ENCODE data around the gene C19orf85. TPM values are rescaled to one million over a fixed set of nuclear protein-coding genes. Genes with fewer than 3 reads are reported as not detected.
A peak's percentile ranks its signal among the peaks of the same experiment; 100 is the strongest.

The C19orf85 gene
- total RNA-seq, 2 donors from 2014 or later, result not detected

DNA sequence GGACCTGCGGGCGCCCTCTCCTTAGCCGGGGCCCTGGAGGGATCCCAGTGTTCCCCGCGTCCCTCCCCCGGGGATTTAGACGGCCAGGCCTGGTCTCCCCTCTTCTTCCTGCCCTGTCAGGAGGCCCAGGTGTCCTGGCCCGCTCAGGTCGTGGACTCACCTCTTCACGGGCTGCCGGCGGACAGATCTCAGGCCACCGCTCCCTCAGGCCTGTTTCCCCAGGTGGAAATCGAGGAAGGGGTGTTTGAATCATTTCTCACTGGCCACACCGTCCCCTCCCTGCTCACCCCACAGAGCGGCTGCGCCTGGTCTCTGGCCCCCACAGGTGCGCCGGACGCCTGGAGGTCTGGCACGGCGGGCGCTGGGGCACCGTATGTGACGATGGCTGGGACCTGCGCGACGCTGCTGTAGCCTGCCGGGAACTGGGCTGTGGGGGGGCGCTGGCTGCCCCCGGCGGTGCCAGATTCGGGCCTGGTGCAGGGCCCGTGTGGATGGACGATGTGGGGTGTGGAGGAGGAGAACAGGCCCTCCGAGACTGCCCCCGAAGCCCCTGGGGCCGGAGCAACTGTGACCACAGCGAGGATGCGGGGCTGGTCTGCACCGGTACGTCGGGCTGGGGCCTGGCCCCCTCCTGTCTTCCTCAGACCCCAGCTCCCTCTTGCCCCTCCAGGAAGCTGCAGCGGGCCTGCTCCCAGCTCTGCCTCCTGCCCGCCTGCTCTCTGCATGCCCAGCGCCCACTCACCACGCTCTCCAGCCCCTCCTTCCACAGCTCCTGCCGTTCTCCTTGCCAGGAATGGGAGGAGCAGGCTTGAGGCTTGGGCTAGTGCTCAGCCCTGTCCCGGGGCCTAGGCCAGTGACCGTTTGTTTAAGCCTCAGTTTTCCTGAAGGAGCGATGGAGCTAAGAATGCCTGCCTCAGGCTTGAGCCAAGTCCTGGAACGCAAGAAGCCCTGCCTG is 26.2 kb upstream of the C19orf85 start:
- intact Hi-C loops (cut with DNase I, micrococcal nuclease), result no loop called here
- ATAC-seq, result no peak

DNA sequence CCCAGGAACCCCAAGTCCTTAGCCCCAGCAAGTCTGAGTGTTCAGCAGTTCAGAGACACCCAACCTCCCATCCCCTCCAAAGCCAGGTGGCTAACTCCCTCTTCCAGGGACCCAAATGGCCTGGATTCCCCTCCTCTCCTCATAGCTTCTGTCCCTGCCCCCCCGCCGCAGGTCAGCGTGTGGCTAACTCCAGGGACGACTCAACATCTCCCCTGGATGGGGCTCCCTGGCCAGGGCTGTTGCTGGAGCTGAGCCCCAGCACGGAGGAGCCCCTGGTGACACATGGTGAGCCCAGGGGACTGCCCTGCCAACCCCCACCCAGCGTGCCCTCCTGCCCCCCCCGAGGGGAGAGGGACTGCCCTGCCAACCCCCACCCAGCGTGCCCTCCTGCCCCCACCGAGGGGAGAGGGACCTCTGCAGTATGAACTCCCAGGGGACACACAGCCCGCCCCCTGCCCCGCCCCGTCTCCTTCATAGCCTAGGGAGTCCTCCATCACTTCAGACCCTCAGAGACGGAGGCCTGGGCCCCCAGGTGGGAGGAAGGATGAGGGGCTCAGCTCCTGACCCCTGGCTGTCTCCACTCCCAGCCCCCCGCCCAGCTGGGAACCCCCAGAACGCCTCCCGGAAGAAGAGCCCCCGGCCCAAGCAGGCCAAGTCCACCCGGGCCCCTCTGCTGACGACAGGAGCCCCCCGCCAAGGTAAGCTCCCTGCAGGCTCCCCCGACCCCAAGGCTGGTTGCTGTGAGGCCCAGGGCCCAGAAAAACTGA is 25.3 kb upstream of the C19orf85 start:
- peak in 1 of 2 donors; percentile 24 for DNase-seq
- intact Hi-C loops (cut with DNase I, micrococcal nuclease), result no loop called here
- ATAC-seq, result no peak

More for the DNA sequence above, 26.2 kb upstream of the C19orf85 start:
- DNase-seq, result no peak

DNA sequence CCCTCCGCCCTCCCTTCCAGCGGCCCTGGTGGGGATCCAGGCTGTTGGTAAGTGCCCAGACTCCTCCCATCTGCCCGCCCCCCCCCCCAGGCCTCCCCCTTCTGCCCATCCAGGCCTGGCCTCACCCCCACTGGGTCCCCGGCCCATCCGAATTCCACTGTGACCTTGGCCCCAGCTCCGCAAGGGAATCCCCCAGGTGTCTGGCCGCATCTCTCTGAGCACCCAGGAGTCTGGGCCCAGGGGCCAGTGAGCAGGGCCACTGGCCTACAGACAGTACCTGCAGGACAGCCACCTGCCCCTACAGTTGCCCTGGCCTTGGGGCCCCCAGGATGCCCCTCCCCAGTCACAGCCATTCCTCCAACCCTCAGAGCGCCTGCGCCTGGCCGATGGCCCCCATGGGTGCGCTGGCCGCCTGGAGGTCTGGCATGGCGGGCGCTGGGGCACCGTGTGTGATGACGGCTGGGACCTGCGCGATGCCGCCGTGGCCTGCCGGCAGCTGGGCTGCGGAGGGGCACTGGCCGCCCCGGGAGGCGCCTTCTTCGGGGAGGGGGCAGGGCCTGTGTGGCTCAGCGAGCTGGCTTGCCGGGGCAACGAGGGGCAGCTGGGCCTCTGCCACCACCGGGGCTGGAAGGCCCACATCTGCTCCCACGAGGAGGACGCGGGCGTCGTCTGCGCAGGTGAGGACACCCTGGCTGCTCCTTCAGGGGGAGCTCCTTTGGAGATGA is 24.6 kb upstream of the C19orf85 start:
- intact Hi-C loops (cut with DNase I, micrococcal nuclease), result no loop called here
- no peak for ATAC-seq
- DNase-seq, result peak in 1 of 2 donors; percentile 30

DNA sequence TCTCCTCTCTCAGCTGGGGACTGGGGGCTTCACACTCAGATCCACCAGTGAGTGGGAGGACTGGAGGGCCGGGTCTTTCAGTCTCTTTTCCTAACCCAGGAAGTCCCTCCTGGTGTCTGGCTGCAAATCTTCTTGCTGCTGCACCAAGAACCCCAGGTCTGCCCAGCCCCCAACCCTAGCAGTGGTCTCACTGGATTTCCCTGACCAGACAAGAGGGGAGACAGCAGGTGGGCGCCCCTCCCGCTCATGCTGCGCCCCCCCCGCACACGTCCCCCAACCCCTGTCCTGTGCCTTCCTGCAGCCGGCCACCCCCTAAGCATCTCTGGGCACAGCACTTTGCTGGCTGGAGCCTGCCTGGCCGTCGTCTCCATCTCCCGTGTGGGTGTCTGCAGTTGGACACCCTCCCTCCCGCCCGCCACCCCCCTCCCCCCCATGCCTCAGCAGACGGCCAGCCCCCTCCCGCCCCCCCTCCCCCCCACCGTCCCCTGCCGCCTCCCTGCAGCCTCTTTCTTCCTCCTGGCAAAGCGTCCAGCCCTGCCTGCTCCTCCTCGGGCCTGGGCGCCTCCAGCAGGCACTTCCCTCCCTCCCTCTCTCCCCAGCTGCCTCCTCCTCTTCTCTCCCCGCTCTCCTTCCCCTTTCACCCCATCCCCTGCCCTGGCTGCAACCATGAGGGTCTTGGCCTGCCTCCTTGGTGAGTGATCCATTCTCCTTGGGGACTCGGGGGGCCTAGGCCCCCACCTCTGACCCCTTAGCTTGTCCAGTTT is 23.6 kb upstream of the C19orf85 start, which contains the start of gene SSC5D:
SSC5D (plus strand) TSS at position 513 of the 764 bp plus-strand sequence; CDS start at position 667, 154 bp downstream.
- peak in 1 of 2 donors; percentile 59 for DNase-seq
- no peak for ATAC-seq
- intact Hi-C loops (cut with DNase I, micrococcal nuclease), result no loop called here

DNA sequence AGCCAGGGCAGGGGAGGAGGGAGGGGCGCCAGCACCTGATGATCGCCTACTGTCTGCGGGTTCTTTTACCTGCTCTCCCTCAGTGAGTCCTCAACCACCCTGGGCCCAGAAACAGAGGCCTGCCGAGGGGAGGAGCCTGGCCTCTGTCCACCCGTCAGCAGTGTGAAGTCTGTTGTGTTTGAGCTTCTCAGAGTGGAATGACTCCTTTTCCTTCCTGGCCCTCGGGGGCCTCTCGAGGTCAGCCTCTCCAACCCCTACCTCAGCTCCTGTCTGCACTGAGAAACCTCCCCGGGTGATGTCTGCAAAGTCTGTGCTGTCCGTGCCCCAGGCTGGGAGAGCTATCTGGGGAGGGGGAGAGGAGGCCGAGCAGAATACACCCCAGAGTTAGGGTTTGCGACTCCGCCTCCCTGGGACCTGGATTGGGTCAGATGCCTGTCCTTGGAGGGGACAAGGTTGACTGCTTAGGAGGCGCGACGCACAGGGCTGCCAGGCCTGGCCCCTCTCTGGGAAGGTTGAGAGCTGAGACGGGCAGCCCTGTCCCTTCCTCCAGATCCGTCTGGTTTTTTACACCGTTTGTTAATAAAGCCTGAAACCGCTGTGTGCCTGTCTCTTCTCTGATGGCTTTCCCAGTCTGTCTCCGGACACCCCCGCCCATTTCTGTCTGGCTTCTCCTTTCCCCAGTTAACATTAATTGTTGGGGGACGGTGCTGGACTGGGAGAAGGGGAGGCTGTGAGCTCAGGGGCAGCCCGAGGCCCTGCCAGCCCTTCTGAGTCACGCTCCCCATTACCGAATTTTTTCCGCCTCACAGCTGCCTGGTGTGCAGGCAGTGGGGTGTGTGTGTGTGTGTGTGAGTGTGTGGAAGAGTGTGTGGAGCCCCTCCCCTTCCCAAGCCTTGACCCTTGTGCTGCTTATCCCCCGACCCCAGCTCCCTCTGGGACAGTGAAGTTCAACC is 22.7 kb upstream of the C19orf85 start:
- ATAC-seq (no peak), DNase-seq (peak; percentile 41 to 72)
- intact Hi-C loops (cut with DNase I, micrococcal nuclease), result no loop called here

DNA sequence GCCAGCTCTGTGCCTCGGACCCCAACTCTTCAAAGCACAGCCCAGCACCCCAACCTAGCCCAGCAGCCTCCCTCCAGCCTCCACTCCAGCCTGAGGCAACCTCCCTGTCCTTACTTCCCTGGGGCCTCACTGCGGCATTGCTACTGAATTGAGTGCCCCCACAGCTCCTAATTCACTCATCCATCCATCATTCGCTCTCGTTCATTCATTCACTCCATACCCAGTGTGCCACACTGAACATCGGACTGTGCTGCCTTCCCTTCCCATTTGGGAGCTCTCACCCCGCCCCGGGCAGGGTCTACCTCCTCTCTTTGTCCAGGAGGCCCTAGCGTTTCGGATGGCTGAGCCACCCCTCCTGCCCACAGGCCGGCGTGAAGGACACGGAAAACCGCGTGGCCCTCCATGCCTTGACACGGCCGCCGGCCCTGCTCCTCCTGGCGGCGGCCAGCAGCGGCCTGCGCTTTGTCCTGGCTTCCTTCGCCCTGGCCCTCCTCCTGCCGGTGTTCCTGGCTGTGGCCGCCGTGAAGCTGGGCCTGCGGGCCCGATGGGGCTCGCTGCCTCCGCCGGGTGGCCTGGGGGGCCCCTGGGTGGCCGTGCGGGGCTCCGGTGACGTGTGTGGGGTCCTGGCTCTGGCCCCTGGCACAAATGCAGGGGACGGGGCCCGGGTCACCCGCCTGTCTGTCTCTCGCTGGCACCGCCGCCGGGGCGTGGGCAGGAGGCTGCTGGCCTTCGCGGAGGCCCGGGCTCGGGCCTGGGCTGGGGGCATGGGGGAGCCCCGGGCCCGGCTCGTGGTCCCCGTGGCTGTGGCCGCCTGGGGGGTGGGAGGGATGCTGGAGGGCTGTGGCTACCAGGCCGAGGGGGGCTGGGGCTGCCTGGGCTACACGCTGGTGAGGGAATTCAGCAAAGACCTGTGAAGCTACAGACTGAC is 21.8 kb upstream of the C19orf85 start:
- no peak for ATAC-seq
- peak in 1 of 2 donors; percentile 27 for DNase-seq
- intact Hi-C loops (cut with DNase I, micrococcal nuclease), result no loop called here

DNA sequence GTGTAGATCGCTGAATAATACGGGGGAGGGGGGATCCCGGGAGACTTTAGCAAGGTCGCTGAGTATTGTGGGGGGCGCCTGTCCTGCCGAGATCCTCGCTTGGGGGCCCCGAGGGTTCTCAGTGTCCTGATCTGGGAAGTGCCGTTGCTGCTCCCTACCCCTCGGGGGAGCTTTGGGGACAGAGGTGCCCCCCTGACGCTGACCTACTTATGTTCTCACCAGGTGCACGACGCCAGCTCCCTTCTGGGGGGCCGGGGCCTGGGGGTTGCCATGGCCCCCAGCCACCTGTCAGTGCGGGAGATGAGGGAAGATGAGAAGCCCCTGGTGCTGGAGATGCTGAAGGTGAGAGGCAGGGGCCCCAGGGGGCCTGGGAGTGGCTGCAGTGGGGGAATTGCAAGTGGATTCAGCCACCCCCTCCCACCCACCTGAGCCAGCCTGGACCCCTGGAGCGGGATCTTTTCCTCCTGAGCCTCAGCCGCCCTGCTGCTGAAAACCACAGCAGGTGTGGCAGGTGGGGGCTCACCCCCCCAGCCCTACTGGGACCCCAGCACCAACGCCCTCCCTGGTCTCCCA is 21.0 kb upstream of the C19orf85 start:
- intact Hi-C loops (cut with DNase I, micrococcal nuclease), result no loop called here
- DNase-seq, result peak in 1 of 2 donors; percentile 28
- ATAC-seq, result no peak

DNA sequence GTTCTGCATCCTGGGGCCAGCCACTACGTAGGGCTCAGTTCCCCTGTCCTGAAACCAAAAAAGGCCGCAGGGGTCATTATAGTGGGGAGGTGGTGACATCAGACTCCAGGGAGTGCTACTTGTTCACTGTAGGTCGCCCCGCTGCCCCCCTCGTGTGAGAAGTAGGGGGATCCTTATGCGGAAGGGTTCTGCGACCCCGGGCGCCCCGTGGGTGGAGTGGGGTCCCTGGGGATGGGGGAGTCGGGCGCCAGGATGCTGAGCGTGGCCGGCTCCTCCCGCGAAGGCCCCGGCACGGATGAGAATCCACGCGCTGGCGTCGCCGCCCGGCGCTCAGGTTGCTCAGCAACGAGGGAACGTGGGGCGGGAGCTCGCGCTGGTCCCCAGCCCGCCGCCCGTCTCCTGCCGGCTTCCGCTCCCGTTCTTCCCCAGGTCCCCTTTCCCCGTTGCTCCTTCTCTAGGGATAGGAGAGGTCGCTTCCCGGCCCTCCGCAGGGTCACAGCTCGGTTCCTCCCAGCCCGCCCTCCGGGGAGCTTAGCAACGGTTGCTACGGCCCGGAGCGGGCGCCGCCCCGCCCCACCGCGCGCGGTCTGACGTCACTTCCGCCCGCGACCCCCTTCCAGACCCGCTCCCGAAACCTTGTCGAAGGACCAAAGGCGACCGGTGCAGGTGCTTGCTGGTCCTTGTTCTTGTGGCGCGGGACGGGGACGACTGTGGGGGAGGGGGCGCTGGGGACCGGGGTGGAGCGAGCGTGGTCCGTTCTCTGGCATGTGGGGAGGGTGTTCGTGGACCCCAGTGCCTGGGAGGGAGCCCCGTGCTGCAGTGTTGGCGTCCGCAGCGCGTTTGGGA is 20.3 kb upstream of the C19orf85 start, which contains the start of gene NAT14:
NAT14 (plus strand) TSS at position 596 of the 846 bp plus-strand sequence. CDS start 521 bp downstream, outside the sequence.
- peak; percentile 35 to 54 for DNase-seq
- ATAC-seq, result peak; percentile 61
- intact Hi-C loops (cut with DNase I, micrococcal nuclease), result no loop called here

DNA sequence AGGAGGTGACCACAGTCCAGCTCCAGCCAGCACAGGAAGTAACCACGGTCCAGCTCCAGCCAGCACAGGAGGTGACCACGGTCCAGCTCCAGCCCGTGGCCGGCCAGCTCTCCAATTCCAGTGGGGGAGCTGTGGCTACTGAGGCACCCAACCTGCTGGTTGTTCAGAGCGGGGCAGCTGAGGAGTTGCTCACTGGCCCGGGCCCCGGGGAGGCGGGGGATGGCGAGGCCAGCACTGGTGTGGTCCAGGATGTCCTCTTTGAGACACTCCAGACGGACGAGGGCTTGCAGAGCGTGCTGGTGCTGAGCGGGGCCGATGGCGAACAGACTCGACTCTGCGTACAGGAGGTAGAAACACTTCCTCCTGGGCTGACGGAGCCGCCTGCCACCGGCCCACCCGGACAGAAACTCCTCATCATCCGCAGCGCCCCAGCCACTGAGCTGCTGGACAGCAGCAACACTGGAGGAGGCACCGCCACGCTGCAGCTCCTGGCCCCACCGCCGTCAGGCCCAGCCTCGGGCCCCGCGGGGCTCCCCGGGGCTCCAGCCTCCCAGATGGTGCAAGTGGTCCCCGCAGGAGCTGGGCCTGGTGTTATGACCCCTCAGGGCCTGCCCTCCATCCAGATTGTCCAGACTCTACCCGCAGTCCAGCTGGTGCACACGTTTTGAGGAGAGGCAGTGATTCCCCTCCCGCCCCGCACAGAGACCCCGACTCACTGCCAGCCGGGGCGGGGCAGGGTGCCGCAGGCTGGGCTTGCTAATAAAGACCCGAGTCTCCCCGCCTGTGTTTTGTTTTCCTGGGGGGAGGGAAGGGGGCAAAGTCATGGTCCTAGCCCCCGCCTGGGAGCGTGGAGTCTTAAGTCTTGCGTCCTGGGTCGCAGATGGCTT is 19.4 kb upstream of the C19orf85 start:
- DNase-seq (peak in 1 of 2 donors; percentile 27), ATAC-seq (no peak)
- intact Hi-C loops (cut with DNase I, micrococcal nuclease), result no loop called here

DNA sequence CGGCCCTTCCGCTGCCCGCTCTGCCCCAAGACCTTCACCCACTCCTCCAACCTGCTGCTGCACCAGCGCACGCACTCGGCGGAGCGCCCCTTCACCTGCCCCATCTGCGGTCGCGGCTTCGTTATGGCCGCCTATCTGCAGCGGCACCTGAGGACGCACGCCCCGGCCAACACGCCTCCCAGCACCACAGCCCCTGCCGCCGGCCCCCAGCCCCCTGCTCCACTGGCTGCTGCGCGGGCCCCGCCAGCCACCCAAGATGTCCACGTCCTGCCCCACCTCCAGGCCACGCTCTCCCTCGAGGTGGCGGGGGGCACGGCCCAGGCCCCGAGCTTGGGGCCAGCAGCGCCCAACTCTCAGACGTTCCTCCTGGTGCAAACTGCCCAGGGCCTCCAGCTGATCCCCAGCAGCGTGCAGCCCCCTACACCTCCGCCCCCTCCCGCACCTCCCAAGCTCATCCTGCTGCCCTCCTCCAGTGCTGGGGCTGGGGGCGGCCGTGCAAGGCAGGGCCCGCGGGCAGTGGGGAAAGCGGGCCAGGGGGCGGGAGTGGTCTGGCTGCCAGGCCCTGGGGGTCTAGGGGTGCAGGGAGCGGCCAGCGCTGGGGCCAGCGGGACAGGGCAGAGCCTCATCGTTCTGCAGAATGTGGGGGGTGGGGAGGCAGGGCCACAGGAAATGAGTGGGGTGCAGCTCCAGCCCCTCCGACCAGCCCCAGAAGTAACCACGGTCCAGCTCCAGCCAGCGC is 18.6 kb upstream of the C19orf85 start:
- ATAC-seq (no peak), DNase-seq (peak in 1 of 2 donors; percentile 14)
- intact Hi-C loops (cut with DNase I, micrococcal nuclease), result no loop called here

DNA sequence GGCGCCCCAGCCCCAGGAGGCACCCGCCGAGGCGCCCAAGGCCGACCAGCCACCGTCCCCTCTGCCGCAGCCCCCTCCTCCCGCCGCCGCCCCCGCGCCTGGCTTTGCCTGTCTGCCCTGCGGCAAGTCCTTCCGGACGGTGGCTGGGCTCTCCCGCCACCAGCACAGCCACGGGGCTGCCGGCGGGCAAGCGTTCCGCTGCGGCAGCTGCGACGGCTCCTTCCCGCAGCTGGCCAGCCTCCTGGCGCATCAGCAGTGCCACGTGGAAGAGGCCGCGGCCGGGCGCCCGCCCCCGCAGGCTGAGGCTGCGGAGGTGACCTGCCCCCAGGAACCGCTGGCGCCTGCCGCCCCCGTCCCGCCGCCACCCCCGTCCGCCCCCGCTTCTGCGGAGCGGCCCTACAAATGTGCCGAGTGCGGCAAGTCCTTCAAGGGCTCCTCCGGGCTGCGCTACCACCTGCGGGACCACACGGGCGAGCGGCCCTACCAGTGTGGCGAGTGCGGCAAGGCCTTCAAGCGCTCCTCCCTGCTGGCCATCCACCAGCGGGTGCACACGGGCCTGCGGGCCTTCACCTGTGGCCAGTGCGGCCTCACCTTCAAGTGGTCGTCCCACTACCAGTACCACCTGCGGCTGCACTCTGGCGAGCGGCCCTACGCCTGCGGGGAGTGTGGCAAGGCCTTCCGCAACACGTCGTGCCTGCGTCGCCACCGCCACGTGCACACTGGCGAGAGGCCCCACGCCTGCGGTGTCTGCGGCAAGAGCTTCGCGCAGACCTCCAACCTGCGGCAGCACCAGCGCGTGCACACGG is 17.8 kb upstream of the C19orf85 start:
- intact Hi-C loops (cut with DNase I, micrococcal nuclease), result no loop called here
- ATAC-seq, result no peak
- DNase-seq, result peak in 1 of 2 donors; percentile 21

DNA sequence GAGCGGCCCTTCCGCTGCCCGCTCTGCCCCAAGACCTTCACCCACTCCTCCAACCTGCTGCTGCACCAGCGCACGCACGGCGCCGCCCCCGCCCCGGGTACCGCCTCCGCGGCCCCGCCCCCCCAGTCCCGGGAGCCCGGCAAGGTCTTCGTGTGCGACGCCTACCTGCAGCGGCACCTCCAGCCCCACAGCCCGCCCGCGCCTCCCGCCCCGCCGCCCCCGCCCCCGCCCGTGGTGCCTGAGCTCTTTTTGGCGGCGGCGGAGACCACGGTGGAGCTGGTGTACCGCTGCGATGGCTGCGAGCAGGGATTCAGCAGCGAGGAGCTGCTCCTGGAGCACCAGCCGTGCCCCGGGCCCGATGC is 17.2 kb upstream of the C19orf85 start:
- ATAC-seq (no peak), DNase-seq (no peak)
- intact Hi-C loops (cut with DNase I, micrococcal nuclease), result no loop called here
